ENCODE measurements around the gene SETDB1. TPM values are rescaled to one million over a fixed set of nuclear protein-coding genes. Genes with fewer than 3 reads are reported as not detected.

Gene SETDB1
- total and polyA plus RNA-seq, 2 of the 8 experiments (the other 6 are each of a cell fraction or from before 2014, with no cell fraction given): 27.5 to 48.8 TPM

DNA sequence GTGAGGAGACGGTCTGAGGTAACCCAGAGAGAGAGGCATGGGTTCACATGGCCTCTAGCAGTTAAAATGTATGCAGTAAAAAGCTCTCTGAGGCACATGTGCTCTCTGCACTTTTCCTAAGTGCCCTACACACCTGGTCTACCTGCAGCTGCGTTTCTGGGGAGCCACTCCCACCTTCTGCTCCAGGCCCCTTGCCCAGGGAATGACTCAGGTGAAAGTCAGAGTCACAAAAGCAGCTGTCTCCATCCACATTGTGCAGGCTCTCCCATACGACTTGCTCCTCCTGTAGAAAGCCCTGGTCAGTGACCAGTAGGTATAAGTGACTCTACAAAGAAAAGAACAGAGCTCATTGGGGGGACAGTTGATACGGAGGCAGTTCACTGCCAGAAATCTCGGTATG lies 71.8 kb downstream of the SETDB1 start:
- no peak overlapping the region for H3K23ac ChIP-seq (ENCODE audit: insufficient read length)
- no peak overlapping the region for H2BK15ac ChIP-seq (ENCODE audit: low read length)
- H3K27ac ChIP-seq (ENCODE audit: low read depth, low read length): no peak overlapping the region
- no peak overlapping the region for H3K4me3 ChIP-seq (ENCODE audit: extremely low read depth in 1 of 4, insufficient read depth in 2 of 4, low read depth in 3 of 4, low read length in 4 of 4)
- peaks cover 0 to 4% (median 0%) of the 10 kb centered on the region in 4 experiments; a peak in 1 of 7 replicates for H3K4me1 ChIP-seq (replicated peaks in 1 of 4; ENCODE audit: control insufficient read depth in 3 of 4, insufficient read depth in 4 of 4, low read length in 3 of 4)
- ChIA-PET POLR2A (ENCODE audit: partially characterized antibody) (interaction anchor here (0.7 to 6.3 kb wide), 6 partner anchors 8 to 450 kb away, joined by 3 to 44 read pairs (median 4); partner anchors contain the start of genes ANXA9, CERS2 and MINDY1), CTCF (ENCODE audit: partially characterized antibody) (interaction anchor here (5.0 to 7.0 kb wide), 3 partner anchors 7 to 40 kb away, joined by 25 to 183 read pairs (median 85); partner anchors contain the start of genes ANXA9, CERS2 and MINDY1)
- DNase-seq (ENCODE audit: low read depth in 1 of 2, low spot score in 2 of 2) (no peak), FAIRE-seq (no peak)
- H3K27me3 ChIP-seq (replicated peaks in 1 of 4; ENCODE audit: control insufficient read depth in 3 of 4, extremely low read depth in 1 of 4, insufficient read depth in 3 of 4, low read length in 3 of 4): no peaks in the 10 kb centered on the region
- no peak overlapping the region for H3K4me2 ChIP-seq (ENCODE audit: insufficient read depth in 1 of 2, low read depth in 2 of 2, low read length in 2 of 2)
- no peak overlapping the region for H2BK120ac ChIP-seq (replicated peaks; ENCODE audit: low read depth, low read length)
- no peak overlapping the region for H4K91ac ChIP-seq (replicated peaks; ENCODE audit: insufficient read length, low read length)
- no peak overlapping the region for H3K18ac ChIP-seq (ENCODE audit: extremely low read depth, low read length)
- no peak overlapping the region for H2AFZ ChIP-seq (ENCODE audit: low read length)
- no peaks in the 10 kb centered on the region for H3K9me3 ChIP-seq (ENCODE audit: insufficient read depth in 2 of 2, low read depth in 1 of 2, low read length in 1 of 2)
- H3K56ac ChIP-seq (replicated peaks; ENCODE audit: insufficient read length, low read depth, low read length): no peak overlapping the region
- H2BK12ac ChIP-seq (ENCODE audit: low read depth, low read length): no peak overlapping the region
- no peak overlapping the region for H2BK5ac ChIP-seq (ENCODE audit: low read depth, low read length)
- peaks cover 0 to 7% (median 5%) of the 10 kb centered on the region in 4 experiments; a peak in 6 of 8 replicates for H3K36me3 ChIP-seq (ENCODE audit: control insufficient read depth in 2 of 4, insufficient read depth in 4 of 4, low read length in 3 of 4)
- H3K4ac ChIP-seq (replicated peaks; ENCODE audit: insufficient read length, low read depth, low read length): no peak overlapping the region
- no peaks in the 10 kb centered on the region for H3K23me2 ChIP-seq (ENCODE audit: low read depth, low read length)
- no peak overlapping the region for H4K5ac ChIP-seq (ENCODE audit: insufficient read length, low read depth, low read length)
- no peak overlapping the region for H2BK20ac ChIP-seq (ENCODE audit: low read length)
- WGBS, 2 experiments (ENCODE audit: extremely low coverage in 1 of 2, insufficient coverage in 1 of 2, insufficient read length in 1 of 2, insufficient replicate concordance in 2 of 2, low coverage in 1 of 2, low lambda C conversion rate in 2 of 2, missing lambda C conversion rate in 1 of 2): 72% methylated on average over 5 of the region's 5 CpGs; no CpG with 5 or more reads in 1 of the 2 experiments
- no peaks in the 10 kb centered on the region for H4K20me1 ChIP-seq (replicated peaks in 1 of 2; ENCODE audit: control insufficient read depth in 1 of 2, insufficient read depth in 2 of 2, low read length in 2 of 2)
- no peak overlapping the region for H3K9ac ChIP-seq (replicated peaks in 1 of 4; ENCODE audit: extremely low read depth in 1 of 4, low read depth in 3 of 4, low read length in 3 of 4)
- no peak overlapping the region for H3K14ac ChIP-seq (ENCODE audit: insufficient read length)
- no peak overlapping the region for H2AK5ac ChIP-seq (ENCODE audit: low read depth, low read length)
- no peaks in the 10 kb centered on the region for H3K79me1 ChIP-seq (ENCODE audit: low read depth, low read length)
- H4K8ac ChIP-seq (ENCODE audit: extremely low read depth, insufficient read depth, low read length): no peak overlapping the region
- H3K79me2 ChIP-seq (ENCODE audit: control insufficient read depth in 1 of 2, insufficient read depth in 2 of 2, low read length in 2 of 2): no peaks in the 10 kb centered on the region
- TF ChIP-seq SIN3A (conservative IDR thresholded peaks at IDR 0.05 in 1 of 2, IDR thresholded peaks at IDR 0.05 in 1 of 2; ENCODE audit: low read depth in 1 of 2, low read length in 2 of 2) (no peak), CTBP2 (IDR thresholded peaks at IDR 0.05; ENCODE audit: borderline replicate concordance, insufficient read depth, insufficient read length, low read length) (no peak)

Data from H1 (cell line).